Neural cell (in vitro differentiated cells): ENCODE data around the gene SEPTIN5. TPM values are rescaled to one million over a fixed set of nuclear protein-coding genes. Genes with fewer than 3 reads are reported as not detected.

ENCODE experiments used
- H2AFZ ChIP-seq: fragments of 200-600, 300-800 bp; sonication (generic), shearing (Covaris generic); 2 replicates; pipeline ENCODE4 v1.6.0; 2014; ENCODE audit warnings: low read depth, mild to moderate bottlenecking, antibody characterized with exemption, low read length, moderate library complexity
- H3F3A ChIP-seq: fragments of 200-600 bp; shearing (Covaris generic); 2 replicates; pipeline ENCODE4 v1.6.1; 2016; ENCODE audit warnings: mild to moderate bottlenecking, moderate library complexity, mixed read lengths, antibody characterized with exemption, low read length; ENCODE audit not compliant: insufficient read depth, poor library complexity, severe bottlenecking
- H3K27ac ChIP-seq: fragments of 200-600, 300-800 bp; sonication (generic), shearing (Covaris generic); 2 replicates; pipeline ENCODE4 v1.5.1; 2014; ENCODE audit warnings: mild to moderate bottlenecking, low read length, moderate library complexity
- H3K27me3 ChIP-seq: fragments of 300-800, 200-600 bp; sonication (generic), shearing (Covaris generic); 2 replicates; pipeline ENCODE4 v1.6.0; 2014; ENCODE audit warnings: mild to moderate bottlenecking, low read depth, low read length, moderate library complexity; ENCODE audit not compliant: insufficient read depth
- H3K36me3 ChIP-seq: fragments of 300-800, 200-600 bp; sonication (generic), shearing (Covaris generic); 2 replicates; pipeline ENCODE4 v1.5.1; 2014; ENCODE audit warnings: mild to moderate bottlenecking, antibody characterized with exemption, low read length, moderate library complexity; ENCODE audit not compliant: insufficient read depth
- H3K4me2 ChIP-seq: fragments of 300-800, 200-600 bp; sonication (generic), shearing (Covaris generic); 2 replicates; pipeline ENCODE4 v1.6.0; 2014; ENCODE audit warnings: mild to moderate bottlenecking, low read length
- H3K4me3 ChIP-seq: fragments of 300-800, 200-600 bp; sonication (generic), shearing (Covaris generic); 2 replicates; pipeline ENCODE4 v1.5.1; 2014; ENCODE audit warnings: mild to moderate bottlenecking, low read length, moderate library complexity
- H3K79me2 ChIP-seq: fragments of 200-600 bp; shearing (Covaris generic); replicated peaks from 2 replicates; pipeline ENCODE4 v1.6.0; 2014; ENCODE audit warnings: mild to moderate bottlenecking, low read length, moderate library complexity; ENCODE audit not compliant: insufficient read depth
- H3K9ac ChIP-seq: fragments of 300-800, 200-600 bp; sonication (generic), shearing (Covaris generic); 2 replicates; pipeline ENCODE4 v1.6.1; 2016; ENCODE audit warnings: mild to moderate bottlenecking, low read length, mixed read lengths
- H3K9me2 ChIP-seq: fragments of 200-600 bp; shearing (Covaris generic); 2 replicates; pipeline ENCODE4 v1.6.1; 2016; ENCODE audit warnings: mild to moderate bottlenecking, low read length, mixed read lengths; ENCODE audit not compliant: insufficient read depth
- H3K9me3 ChIP-seq: fragments of 200-600, 300-800 bp; sonication (generic), shearing (Covaris generic); 2 replicates; pipeline ENCODE4 v1.6.1; 2016; ENCODE audit warnings: mild to moderate bottlenecking, mixed run types, low read length, moderate library complexity, mixed read lengths
- H4K20me1 ChIP-seq: fragments of 200-600 bp; shearing (Covaris generic); 2 replicates; pipeline ENCODE4 v1.6.1; 2016; ENCODE audit warnings: mild to moderate bottlenecking, mixed run types; ENCODE audit not compliant: insufficient read depth
- EP300 ChIP-seq: fragments of 450-650 bp; conservative IDR thresholded peaks from 2 replicates; pipeline ENCODE4 v1.6.1; 2014; ENCODE audit warnings: antibody characterized with exemption, mild to moderate bottlenecking, moderate library complexity; ENCODE audit not compliant: poor library complexity, severe bottlenecking
- EZH2 ChIP-seq: fragments of 200-600, 300-800 bp; shearing (Covaris generic), sonication (generic); IDR thresholded peaks from 2 replicates; pipeline ENCODE4 v1.6.1; 2014; ENCODE audit warnings: antibody characterized with exemption, low read length, borderline replicate concordance, mild to moderate bottlenecking; ENCODE audit not compliant: insufficient read depth, poor library complexity, severe bottlenecking
- MXI1 ChIP-seq: fragments of 450-650 bp; conservative IDR thresholded peaks from 2 replicates; pipeline ENCODE4 v1.6.1; 2014; ENCODE audit warnings: antibody characterized with exemption, mild to moderate bottlenecking; ENCODE audit not compliant: poor library complexity, severe bottlenecking
- POLR2AphosphoS5 ChIP-seq: IDR thresholded peaks from 2 replicates; pipeline ENCODE4 v1.6.1; 2012
- RAD21 ChIP-seq: fragments of 450-650 bp; conservative IDR thresholded peaks from 2 replicates; pipeline ENCODE4 v1.6.1; 2014; ENCODE audit warnings: antibody characterized with exemption, mild to moderate bottlenecking, moderate library complexity
- SMC3 ChIP-seq: fragments of 450-650 bp; conservative IDR thresholded peaks from 2 replicates; pipeline ENCODE4 v1.6.1; 2014; ENCODE audit warnings: antibody characterized with exemption, mild to moderate bottlenecking, moderate library complexity; ENCODE audit not compliant: poor library complexity
- TAF1 ChIP-seq: IDR thresholded peaks from 2 replicates; pipeline ENCODE4 v1.6.1; 2012; ENCODE audit warnings: low read depth
- polyA plus RNA-seq: library from polyadenylated mRNA; depleted of rRNA; stranded (reverse); fragments of >200 nt; gene quantifications from 2 replicates; pipeline ENCODE4 v1.2.3, GENCODE V29; 2014
- TF ChIP-seq, protein P1 (sequence below): fragments of 450-650 bp; IDR thresholded peaks from 2 replicates; pipeline ENCODE4 v1.5.1; 2014; ENCODE audit warnings: antibody characterized with exemption, mild to moderate bottlenecking, moderate library complexity; ENCODE audit not compliant: poor library complexity, severe bottlenecking
- TF ChIP-seq, protein P2 (sequence below): IDR thresholded peaks from 2 replicates; pipeline ENCODE4 v1.6.1; 2012; ENCODE audit warnings: borderline replicate concordance

The SEPTIN5 gene
- polyA plus RNA-seq, 1 donor from 2014 or later: 166 TPM

DNA sequence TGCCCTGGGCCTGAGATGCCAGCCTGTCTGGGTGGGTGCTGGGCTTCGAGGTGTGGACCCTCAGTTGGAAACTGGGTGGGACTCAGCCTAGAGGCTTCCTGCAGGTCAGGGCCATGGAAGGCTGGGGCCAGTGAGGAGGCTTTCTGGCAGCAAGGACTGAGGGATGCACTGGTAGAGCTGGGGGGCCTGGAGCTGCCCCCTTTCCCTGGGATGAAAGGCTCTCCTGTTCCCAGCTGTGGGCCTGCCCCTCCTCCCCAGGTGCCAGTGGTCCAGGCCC lies 2.5 kb downstream of the SEPTIN5 start:
- Histone ChIP-seq H3K4me3 (peak overlapping the region; percentile 99), H3K27me3 (peaks cover 41% of the 10 kb centered on the region), H3K79me2 (peaks cover 8% of the 10 kb centered on the region), H3K9me3 (no peaks in the 10 kb centered on the region), H3F3A (no peaks in the 10 kb centered on the region), H3K36me3 (peaks cover 14% of the 10 kb centered on the region), H2AFZ (no peak overlapping the region), H4K20me1 (peaks cover 34% of the 10 kb centered on the region), H3K9ac (no peak overlapping the region), H3K27ac (no peak overlapping the region), H3K9me2 (no peaks in the 10 kb centered on the region), H3K4me2 (no peak overlapping the region)
- TF ChIP-seq SMC3 (no peak), POLR2AphosphoS5 (no peak), TAF1 (no peak), EZH2 (no peak), MXI1 (no peak), EP300 (no peak), RAD21 (no peak)
- TF ChIP-seq, protein P1, sequence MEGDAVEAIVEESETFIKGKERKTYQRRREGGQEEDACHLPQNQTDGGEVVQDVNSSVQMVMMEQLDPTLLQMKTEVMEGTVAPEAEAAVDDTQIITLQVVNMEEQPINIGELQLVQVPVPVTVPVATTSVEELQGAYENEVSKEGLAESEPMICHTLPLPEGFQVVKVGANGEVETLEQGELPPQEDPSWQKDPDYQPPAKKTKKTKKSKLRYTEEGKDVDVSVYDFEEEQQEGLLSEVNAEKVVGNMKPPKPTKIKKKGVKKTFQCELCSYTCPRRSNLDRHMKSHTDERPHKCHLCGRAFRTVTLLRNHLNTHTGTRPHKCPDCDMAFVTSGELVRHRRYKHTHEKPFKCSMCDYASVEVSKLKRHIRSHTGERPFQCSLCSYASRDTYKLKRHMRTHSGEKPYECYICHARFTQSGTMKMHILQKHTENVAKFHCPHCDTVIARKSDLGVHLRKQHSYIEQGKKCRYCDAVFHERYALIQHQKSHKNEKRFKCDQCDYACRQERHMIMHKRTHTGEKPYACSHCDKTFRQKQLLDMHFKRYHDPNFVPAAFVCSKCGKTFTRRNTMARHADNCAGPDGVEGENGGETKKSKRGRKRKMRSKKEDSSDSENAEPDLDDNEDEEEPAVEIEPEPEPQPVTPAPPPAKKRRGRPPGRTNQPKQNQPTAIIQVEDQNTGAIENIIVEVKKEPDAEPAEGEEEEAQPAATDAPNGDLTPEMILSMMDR: no peak
- TF ChIP-seq, protein P2, sequence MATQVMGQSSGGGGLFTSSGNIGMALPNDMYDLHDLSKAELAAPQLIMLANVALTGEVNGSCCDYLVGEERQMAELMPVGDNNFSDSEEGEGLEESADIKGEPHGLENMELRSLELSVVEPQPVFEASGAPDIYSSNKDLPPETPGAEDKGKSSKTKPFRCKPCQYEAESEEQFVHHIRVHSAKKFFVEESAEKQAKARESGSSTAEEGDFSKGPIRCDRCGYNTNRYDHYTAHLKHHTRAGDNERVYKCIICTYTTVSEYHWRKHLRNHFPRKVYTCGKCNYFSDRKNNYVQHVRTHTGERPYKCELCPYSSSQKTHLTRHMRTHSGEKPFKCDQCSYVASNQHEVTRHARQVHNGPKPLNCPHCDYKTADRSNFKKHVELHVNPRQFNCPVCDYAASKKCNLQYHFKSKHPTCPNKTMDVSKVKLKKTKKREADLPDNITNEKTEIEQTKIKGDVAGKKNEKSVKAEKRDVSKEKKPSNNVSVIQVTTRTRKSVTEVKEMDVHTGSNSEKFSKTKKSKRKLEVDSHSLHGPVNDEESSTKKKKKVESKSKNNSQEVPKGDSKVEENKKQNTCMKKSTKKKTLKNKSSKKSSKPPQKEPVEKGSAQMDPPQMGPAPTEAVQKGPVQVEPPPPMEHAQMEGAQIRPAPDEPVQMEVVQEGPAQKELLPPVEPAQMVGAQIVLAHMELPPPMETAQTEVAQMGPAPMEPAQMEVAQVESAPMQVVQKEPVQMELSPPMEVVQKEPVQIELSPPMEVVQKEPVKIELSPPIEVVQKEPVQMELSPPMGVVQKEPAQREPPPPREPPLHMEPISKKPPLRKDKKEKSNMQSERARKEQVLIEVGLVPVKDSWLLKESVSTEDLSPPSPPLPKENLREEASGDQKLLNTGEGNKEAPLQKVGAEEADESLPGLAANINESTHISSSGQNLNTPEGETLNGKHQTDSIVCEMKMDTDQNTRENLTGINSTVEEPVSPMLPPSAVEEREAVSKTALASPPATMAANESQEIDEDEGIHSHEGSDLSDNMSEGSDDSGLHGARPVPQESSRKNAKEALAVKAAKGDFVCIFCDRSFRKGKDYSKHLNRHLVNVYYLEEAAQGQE: no peak

DNA sequence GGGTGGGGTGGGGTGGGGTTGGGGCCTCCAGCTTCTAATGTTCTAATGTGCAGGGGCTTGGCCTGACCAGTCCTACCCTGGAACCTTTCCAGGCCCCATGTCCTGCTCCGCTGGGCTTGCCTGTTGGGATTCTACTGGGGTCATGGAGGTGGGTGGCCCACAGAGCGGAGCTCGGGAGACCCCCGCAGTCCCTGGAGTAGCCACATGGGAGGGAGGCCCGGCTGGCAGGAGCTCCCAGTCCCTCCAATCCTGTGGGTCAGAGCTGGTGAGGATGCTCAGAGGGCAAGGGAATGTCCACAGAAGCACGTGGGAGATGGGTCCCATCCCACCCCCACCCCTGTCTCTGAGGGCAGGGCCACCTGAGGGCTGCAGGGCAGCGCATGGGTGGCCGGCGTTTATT lies 2.9 kb downstream of the SEPTIN5 start:
- H3K4me3 ChIP-seq: peak overlapping the region; percentile 99

More for the DNA sequence above, 2.9 kb downstream of the SEPTIN5 start:
- no peak overlapping the region for H3K9ac ChIP-seq
- peaks cover 14% of the 10 kb centered on the region for H3K36me3 ChIP-seq
- H3K27ac ChIP-seq: no peak overlapping the region
- H4K20me1 ChIP-seq: peaks cover 34% of the 10 kb centered on the region
- TF ChIP-seq TAF1 (no peak), MXI1 (no peak), SMC3 (no peak), EZH2 (no peak), RAD21 (no peak), EP300 (no peak), POLR2AphosphoS5 (no peak)
- TF ChIP-seq, protein P1: no peak
- TF ChIP-seq, protein P2: no peak
- H3K4me2 ChIP-seq: no peak overlapping the region
- peaks cover 45% of the 10 kb centered on the region for H3K27me3 ChIP-seq
- no peaks in the 10 kb centered on the region for H3K9me3 ChIP-seq
- H3K79me2 ChIP-seq: peaks cover 8% of the 10 kb centered on the region
- no peaks in the 10 kb centered on the region for H3K9me2 ChIP-seq
- no peaks in the 10 kb centered on the region for H3F3A ChIP-seq
- no peak overlapping the region for H2AFZ ChIP-seq
